ENCODE data around the gene ASB5. TPM values are rescaled to one million over a fixed set of nuclear protein-coding genes. Genes with fewer than 3 reads are reported as not detected.

ASB5 gene
- total and polyA plus RNA-seq, 2 of the 8 experiments (the other 6 are each of a cell fraction or from before 2014, with no cell fraction given): 0.02 TPM; not detected in 1

- TF ChIP-seq SIN3A (conservative IDR thresholded peaks at IDR 0.05 in 1 of 2, IDR thresholded peaks at IDR 0.05 in 1 of 2; ENCODE audit: low read depth in 1 of 2, low read length in 2 of 2) (no peak), HDAC2 (IDR thresholded peaks at IDR 0.05; ENCODE audit: borderline replicate concordance in 1 of 2, low read depth in 2 of 2, low read length in 2 of 2) (no peak)
Measured at GRCh38 chr4:176306837-176307665, 38.0 kb upstream of the ASB5 start (continued).

All from H1 (cell line).